AG04449 (cell line): ENCODE results near the gene HTR6.

Experiments
- CTCF ChIA-PET: fragments of 350-600 bp; formaldehyde crosslinking; extraction: SDS; loops from one replicate; lab custom pipeline; 2021; ENCODE audit warnings: antibody characterized with exemption; lab: Yijun Ruan, JAX
- POLR2A ChIA-PET: fragments of 400-600, 350-600 bp; formaldehyde crosslinking; extraction: SDS; loops from one replicate; lab custom pipeline; 2020; ENCODE audit warnings: antibody characterized with exemption, inconsistent platforms; lab: Yijun Ruan, JAX
- DNase-seq: peaks from one replicate; pipeline ENCODE4 v3.0.0-alpha.2; 2010; ENCODE audit warnings: low read depth, low spot score
- H3K4me3 ChIP-seq: 2 replicates; pipeline ENCODE4 v1.5.1; 2011; ENCODE audit warnings: low read depth, mild to moderate bottlenecking, control low read depth, low read length
- TF ChIP-seq, protein P1 (sequence below): IDR thresholded peaks from one replicate; pipeline ENCODE4 v1.5.1; 2011; ENCODE audit warnings: mild to moderate bottlenecking, moderate library complexity, low read length, control low read depth, inconsistent platforms; ENCODE audit not compliant: insufficient read depth; ENCODE audit errors: missing control alignments

The HTR6 gene

GRCh38 chr1:19720174-19720573 is 55.5 kb downstream of the HTR6 start:
- ChIA-PET POLR2A (no interaction called here), CTCF (interaction anchor here (1.8 to 3.3 kb wide), 3 partner anchors 8 to 58 kb away, joined by 6 to 24 read pairs (median 12); no protein-coding TSS in a partner anchor)
- DNase-seq: no peak
- H3K4me3 ChIP-seq: no peak overlapping the region
- TF ChIP-seq, protein P1, sequence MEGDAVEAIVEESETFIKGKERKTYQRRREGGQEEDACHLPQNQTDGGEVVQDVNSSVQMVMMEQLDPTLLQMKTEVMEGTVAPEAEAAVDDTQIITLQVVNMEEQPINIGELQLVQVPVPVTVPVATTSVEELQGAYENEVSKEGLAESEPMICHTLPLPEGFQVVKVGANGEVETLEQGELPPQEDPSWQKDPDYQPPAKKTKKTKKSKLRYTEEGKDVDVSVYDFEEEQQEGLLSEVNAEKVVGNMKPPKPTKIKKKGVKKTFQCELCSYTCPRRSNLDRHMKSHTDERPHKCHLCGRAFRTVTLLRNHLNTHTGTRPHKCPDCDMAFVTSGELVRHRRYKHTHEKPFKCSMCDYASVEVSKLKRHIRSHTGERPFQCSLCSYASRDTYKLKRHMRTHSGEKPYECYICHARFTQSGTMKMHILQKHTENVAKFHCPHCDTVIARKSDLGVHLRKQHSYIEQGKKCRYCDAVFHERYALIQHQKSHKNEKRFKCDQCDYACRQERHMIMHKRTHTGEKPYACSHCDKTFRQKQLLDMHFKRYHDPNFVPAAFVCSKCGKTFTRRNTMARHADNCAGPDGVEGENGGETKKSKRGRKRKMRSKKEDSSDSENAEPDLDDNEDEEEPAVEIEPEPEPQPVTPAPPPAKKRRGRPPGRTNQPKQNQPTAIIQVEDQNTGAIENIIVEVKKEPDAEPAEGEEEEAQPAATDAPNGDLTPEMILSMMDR: no peak

DNA sequence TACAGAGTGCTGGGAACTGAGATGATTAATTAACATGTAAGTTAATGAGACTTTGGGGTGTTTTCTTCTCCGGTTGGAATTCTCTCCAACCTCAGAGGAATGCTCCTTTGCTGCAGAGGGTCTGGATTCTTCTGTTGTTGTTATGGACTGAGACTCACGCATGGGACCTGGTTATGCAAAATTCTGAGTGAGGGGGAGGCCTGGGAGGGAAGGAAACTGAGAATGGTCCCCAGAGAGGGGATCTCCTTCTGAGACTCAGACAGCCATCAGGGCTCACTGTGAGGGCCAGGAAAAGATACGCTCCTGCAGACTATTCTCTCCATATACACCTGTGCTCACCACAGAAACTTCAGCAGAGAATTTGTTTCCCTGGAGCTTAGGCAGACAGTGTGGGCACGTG is 56.3 kb downstream of the HTR6 start:
- DNase-seq: no peak
- POLR2A ChIA-PET: no interaction called here
- CTCF ChIA-PET: interaction anchor here (1.3 to 3.3 kb wide), 2 partner anchors 17 kb away, joined by 6 to 24 read pairs; no protein-coding TSS in a partner anchor
- TF ChIP-seq, protein P1: no peak
- no peak overlapping the region for H3K4me3 ChIP-seq

DNA sequence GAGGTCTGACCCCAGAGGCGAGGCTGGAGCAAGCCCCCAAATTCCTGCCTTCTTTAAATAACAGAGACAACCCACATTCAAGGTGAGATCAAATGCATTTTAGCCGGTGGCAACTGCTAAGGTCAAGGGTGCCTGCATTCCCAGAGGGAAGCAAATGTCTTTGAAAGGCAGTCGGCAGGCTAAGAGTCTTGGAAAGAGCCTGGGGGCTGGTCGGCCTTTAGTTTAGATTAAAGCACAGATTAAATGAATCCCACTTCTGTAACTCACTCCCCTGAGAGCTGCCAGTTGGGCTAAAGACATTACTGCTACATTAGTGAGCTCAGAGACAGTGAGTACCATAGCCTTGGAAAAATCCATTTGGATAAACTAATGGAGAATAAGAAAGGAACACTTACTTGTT is 59.2 kb downstream of the HTR6 start:
- ChIA-PET CTCF (interaction anchor here (0.9 to 13.3 kb wide), 4 partner anchors 8 to 62 kb away, joined by 3 to 116 read pairs (median 4); no protein-coding TSS in a partner anchor), POLR2A (no interaction called here)
- no peak for DNase-seq
- TF ChIP-seq, protein P1: no peak
- H3K4me3 ChIP-seq: no peak overlapping the region

- POLR2A ChIA-PET: no interaction called here
- DNase-seq: no peak
- TF ChIP-seq, protein P1: no peak
- CTCF ChIA-PET: interaction anchor here (13.3 kb wide), 1 partner anchor 10 kb away, joined by 116 read pairs; no protein-coding TSS in a partner anchor
- H3K4me3 ChIP-seq: no peak overlapping the region
Observed at GRCh38 chr1:19725606-19726005, 60.9 kb downstream of the HTR6 start.

DNA sequence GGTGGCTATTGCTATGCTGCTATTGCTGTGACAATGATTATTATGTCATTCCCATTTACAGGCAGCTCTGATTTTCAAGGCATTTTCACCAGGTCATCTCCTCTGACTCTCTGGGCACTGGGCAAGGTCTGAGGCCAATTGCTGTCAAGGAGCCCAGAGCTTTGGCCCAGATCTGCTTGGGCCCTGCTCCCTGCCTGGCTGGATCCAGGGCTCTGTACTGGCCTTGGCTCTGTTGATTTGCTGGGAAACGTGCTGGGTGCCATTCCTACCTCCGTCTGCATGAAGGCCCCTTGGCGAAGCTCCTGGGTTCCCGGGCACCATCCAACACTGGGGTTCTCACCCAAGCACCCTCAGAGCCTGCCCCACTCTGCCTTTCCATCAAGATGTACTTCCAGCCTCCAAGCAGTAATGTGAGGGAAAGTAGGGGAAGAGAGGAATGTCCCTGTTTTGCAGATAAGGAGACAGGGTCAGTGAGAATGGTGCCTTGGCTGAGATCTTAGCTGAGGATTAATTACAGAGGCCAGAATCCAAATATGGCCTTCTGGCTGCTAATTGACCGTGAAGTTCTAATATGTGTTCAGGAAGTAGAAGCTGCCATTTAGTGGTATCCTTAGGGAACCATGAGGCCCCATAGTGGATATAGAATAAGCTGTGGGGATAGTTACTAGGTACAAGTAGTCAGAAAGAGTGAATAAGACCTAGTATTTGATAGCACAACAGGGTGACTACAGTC is 63.9 kb downstream of the HTR6 start:
- no peak for DNase-seq
- no peak overlapping the region for H3K4me3 ChIP-seq
- TF ChIP-seq, protein P1: no peak
- CTCF ChIA-PET: interaction anchor here (0.9 to 13.3 kb wide), 12 partner anchors 9 to 153 kb away, joined by 3 to 116 read pairs (median 4); partner anchors contain the start of gene OTUD3
- POLR2A ChIA-PET: no interaction called here

DNA sequence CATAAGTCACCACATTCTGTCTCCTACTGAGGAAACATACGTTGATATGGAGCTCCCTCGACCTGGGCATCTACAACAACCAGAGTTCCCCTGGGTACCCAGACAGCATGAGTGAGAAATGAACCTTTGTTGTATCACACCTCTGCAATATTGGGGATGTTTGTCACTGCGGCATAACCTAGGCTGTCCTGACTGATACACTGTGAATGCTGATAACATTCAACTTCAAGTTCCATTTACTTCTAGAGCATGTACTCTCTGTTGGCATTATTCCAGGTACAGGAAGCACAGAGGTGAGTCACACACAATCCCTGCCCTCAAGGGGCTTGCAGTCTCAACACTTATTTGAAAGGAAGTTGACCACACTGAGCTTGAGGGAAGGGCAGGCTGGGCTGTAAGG is 65.6 kb downstream of the HTR6 start:
- no peak for DNase-seq
- CTCF ChIA-PET: interaction anchor here (1.2 to 13.3 kb wide), 5 partner anchors 8 to 81 kb away, joined by 3 to 116 read pairs (median 4); no protein-coding TSS in a partner anchor
- POLR2A ChIA-PET: no interaction called here
- TF ChIP-seq, protein P1: no peak
- H3K4me3 ChIP-seq: no peak overlapping the region
